H1 (cell line): Measurements from ENCODE around the gene CEL. TPM values are rescaled to one million over a fixed set of nuclear protein-coding genes. Genes with fewer than 3 reads are reported as not detected.

ENCODE experiments used
- CTCF ChIA-PET: fragments of 300-600 bp; sonication (Branson Sonifier 250); formaldehyde crosslinking; loops from one replicate; lab custom pipeline; 2021; ENCODE audit not compliant: partially characterized antibody; lab: Charles Lee
- POLR2A ChIA-PET: fragments of 300-600 bp; sonication (Branson Sonifier 250); formaldehyde crosslinking; loops from one replicate; lab custom pipeline; 2021; ENCODE audit warnings: inconsistent platforms; ENCODE audit not compliant: partially characterized antibody; lab: Charles Lee
- DNase-seq, 2 experiments: peaks; one replicate each; pipeline versions ENCODE4 v3.0.0 to v3.0.0-alpha.2; 2010 to 2022; ENCODE audit warnings: low spot score in 2 of 2, low read depth in 1 of 2, mixed read lengths in 1 of 2
- FAIRE-seq: peaks from 2 replicates; lab custom pipeline; 2011; peaks lifted over from hg19 to GRCh38; lab: Jason Lieb, UNC
- H2AFZ ChIP-seq: 2 replicates; pipeline ENCODE4 v1.8.1; 2012; ENCODE audit warnings: low read length, inconsistent platforms
- H2AK5ac ChIP-seq: 2 replicates; pipeline ENCODE4 v1.6.1; 2013; ENCODE audit warnings: low read depth, low read length
- H2BK120ac ChIP-seq: replicated peaks from 2 replicates; pipeline ENCODE3; 2013; ENCODE audit warnings: low read depth, low read length, inconsistent platforms
- H2BK12ac ChIP-seq: 2 replicates; pipeline ENCODE4 v1.6.1; 2013; ENCODE audit warnings: low read depth, low read length
- H2BK15ac ChIP-seq: 2 replicates; pipeline ENCODE4 v1.6.1; 2013; ENCODE audit warnings: low read length
- H2BK20ac ChIP-seq: 2 replicates; pipeline ENCODE4 v1.6.1; 2013; ENCODE audit warnings: low read length
- H2BK5ac ChIP-seq: 2 replicates; pipeline ENCODE4 v1.6.1; 2013; ENCODE audit warnings: low read depth, low read length
- H3K14ac ChIP-seq: 2 replicates; pipeline ENCODE4 v1.6.1; 2013; ENCODE audit warnings: inconsistent platforms; ENCODE audit not compliant: insufficient read length
- H3K18ac ChIP-seq: 2 replicates; pipeline ENCODE4 v1.6.1; 2013; ENCODE audit warnings: low read length; ENCODE audit errors: extremely low read depth
- H3K23ac ChIP-seq: 2 replicates; pipeline ENCODE4 v1.6.1; 2013; ENCODE audit warnings: inconsistent platforms; ENCODE audit not compliant: insufficient read length
- H3K23me2 ChIP-seq: 2 replicates; pipeline ENCODE4 v1.6.1; 2013; ENCODE audit warnings: low read depth, low read length
- H3K27ac ChIP-seq: 2 replicates; pipeline ENCODE4 v1.6.1; 2011; ENCODE audit warnings: low read depth, low read length, inconsistent platforms
- H3K27me3 ChIP-seq, 4 experiments: replicated peaks in 1 of 4; 1 replicate in 1 of 4; 2 replicates in 3 of 4; pipeline versions ENCODE4 v1.6.1 to v1.8.1; 2011 to 2013; ENCODE audit warnings: low read length in 3 of 4, mild to moderate bottlenecking in 3 of 4, inconsistent platforms in 2 of 4, mixed read lengths in 2 of 4, moderate library complexity in 1 of 4; ENCODE audit not compliant: control insufficient read depth in 3 of 4, insufficient read depth in 3 of 4; ENCODE audit errors: extremely low read depth in 1 of 4
- H3K36me3 ChIP-seq, 4 experiments: 2 replicates each; pipeline versions ENCODE4 v1.6.1 to v1.8.1; 2011 to 2013; ENCODE audit warnings: mild to moderate bottlenecking in 4 of 4, low read length in 3 of 4, moderate library complexity in 2 of 4, control low read depth in 1 of 4, inconsistent platforms in 1 of 4; ENCODE audit not compliant: insufficient read depth in 4 of 4, control insufficient read depth in 2 of 4
- H3K4ac ChIP-seq: replicated peaks from 2 replicates; pipeline ENCODE3; 2013; ENCODE audit warnings: low read length, low read depth, mixed read lengths, inconsistent platforms; ENCODE audit not compliant: insufficient read length
- H3K4me1 ChIP-seq, 4 experiments: replicated peaks in 1 of 4; 1 replicate in 1 of 4; 2 replicates in 3 of 4; pipeline versions ENCODE4 v1.6.1 to v1.8.1; 2011 to 2013; ENCODE audit warnings: low read length in 3 of 4, inconsistent platforms in 2 of 4, mixed read lengths in 1 of 4; ENCODE audit not compliant: insufficient read depth in 4 of 4, control insufficient read depth in 3 of 4
- H3K4me2 ChIP-seq, 2 experiments: 2 replicates each; pipeline versions ENCODE4 v1.6.1 to v1.8.1; 2011 to 2013; ENCODE audit warnings: low read depth in 2 of 2, low read length in 2 of 2, control low read depth in 1 of 2, inconsistent platforms in 1 of 2, mild to moderate bottlenecking in 1 of 2; ENCODE audit not compliant: insufficient read depth in 1 of 2
- H3K4me3 ChIP-seq, 4 experiments: fragments of 200-600, 300-600 bp in 1 of 4; sonication (generic), shearing (Covaris generic), sonication (Bioruptor Twin) in 1 of 4; 2 replicates each; pipeline versions ENCODE4 v1.5.1 to v1.8.1; 2011 to 2016; ENCODE audit warnings: low read length in 4 of 4, low read depth in 3 of 4, control low read depth in 2 of 4, inconsistent platforms in 2 of 4, mild to moderate bottlenecking in 2 of 4, mixed read lengths in 1 of 4, moderate library complexity in 1 of 4; ENCODE audit not compliant: insufficient read depth in 2 of 4; ENCODE audit errors: extremely low read depth in 1 of 4
- H3K56ac ChIP-seq: replicated peaks from 2 replicates; pipeline ENCODE3; 2013; ENCODE audit warnings: low read depth, mild to moderate bottlenecking, mixed read lengths, low read length, inconsistent platforms; ENCODE audit not compliant: insufficient read length
- H3K79me1 ChIP-seq: 2 replicates; pipeline ENCODE4 v1.6.1; 2013; ENCODE audit warnings: low read depth, low read length, control low read depth
- H3K79me2 ChIP-seq, 2 experiments: 2 replicates each; pipeline versions ENCODE4 v1.6.1 to v1.8.1; 2012 to 2013; ENCODE audit warnings: low read length in 2 of 2, mild to moderate bottlenecking in 2 of 2, inconsistent platforms in 1 of 2; ENCODE audit not compliant: insufficient read depth in 2 of 2, control insufficient read depth in 1 of 2
- H3K9ac ChIP-seq, 4 experiments: replicated peaks in 1 of 4; 1 replicate in 1 of 4; 2 replicates in 3 of 4; pipeline versions ENCODE4 v1.6.1 to v1.8.1; 2011 to 2013; ENCODE audit warnings: low read depth in 3 of 4, low read length in 3 of 4, control low read depth in 2 of 4, mild to moderate bottlenecking in 2 of 4, moderate library complexity in 2 of 4, inconsistent platforms in 1 of 4; ENCODE audit errors: extremely low read depth in 1 of 4
- H3K9me3 ChIP-seq, 2 experiments: 2 replicates each; pipeline versions ENCODE4 v1.6.1 to v1.8.1; 2012 to 2013; ENCODE audit warnings: mild to moderate bottlenecking in 2 of 2, moderate library complexity in 2 of 2, control low read depth in 1 of 2, inconsistent platforms in 1 of 2, low read depth in 1 of 2, low read length in 1 of 2, mixed read lengths in 1 of 2; ENCODE audit not compliant: insufficient read depth in 2 of 2
- H4K20me1 ChIP-seq, 2 experiments: replicated peaks in 1 of 2; 2 replicates each; pipeline versions ENCODE3 to v1.8.1; 2011 to 2013; ENCODE audit warnings: inconsistent platforms in 2 of 2, low read length in 2 of 2, mild to moderate bottlenecking in 1 of 2; ENCODE audit not compliant: insufficient read depth in 2 of 2, control insufficient read depth in 1 of 2
- H4K5ac ChIP-seq: 2 replicates; pipeline ENCODE4 v1.6.1; 2013; ENCODE audit warnings: low read length, low read depth, mixed read lengths, inconsistent platforms; ENCODE audit not compliant: insufficient read length
- H4K8ac ChIP-seq: 2 replicates; pipeline ENCODE4 v1.8.0; 2013; ENCODE audit warnings: mild to moderate bottlenecking, moderate library complexity, low read length, inconsistent platforms; ENCODE audit not compliant: insufficient read depth; ENCODE audit errors: extremely low read depth
- H4K91ac ChIP-seq: replicated peaks from 2 replicates; pipeline ENCODE3; 2013; ENCODE audit warnings: low read length, mixed read lengths, inconsistent platforms; ENCODE audit not compliant: insufficient read length
- CHD2 ChIP-seq: IDR thresholded peaks from 2 replicates; pipeline ENCODE4 v1.6.1; 2012; ENCODE audit warnings: low read length, improper control_type of control experiment
- KDM4A ChIP-seq: IDR thresholded peaks from one replicate; pipeline ENCODE4 v1.7.1; 2012; ENCODE audit warnings: low read depth, mild to moderate bottlenecking, moderate library complexity, low read length, inconsistent platforms; ENCODE audit not compliant: severe bottlenecking
- NRF1 ChIP-seq: IDR thresholded peaks from 2 replicates; pipeline ENCODE4 v1.6.1; 2011; ENCODE audit warnings: mild to moderate bottlenecking, low read depth, low read length, improper control_type of control experiment
- WGBS, 2 experiments: shearing (Covaris generic) in 1 of 2; methylation state at CpG; one replicate each; pipeline versions ENCODE4 v1.1.6 to v1.1.7; 2013 to 2015; ENCODE audit warnings: low lambda C conversion rate in 2 of 2, mixed read lengths in 2 of 2, inconsistent platforms in 1 of 2, low coverage in 1 of 2, missing lambda C conversion rate in 1 of 2; ENCODE audit not compliant: insufficient replicate concordance in 2 of 2, insufficient coverage in 1 of 2, insufficient read length in 1 of 2; ENCODE audit errors: extremely low coverage in 1 of 2, missing lambda C conversion rate in 1 of 2; 5-methylcytosine and 5-hydroxymethylcytosine counted together
- polyA plus RNA-seq, 7 experiments: library from polyadenylated mRNA; depleted of rRNA in 3 of 7; stranded (reverse) in 5 of 7; unstranded in 2 of 7; fragments of >200 nt in 5 of 7; fragments of 200-250 nt in 2 of 7; gene quantifications; 1 replicate in 5 of 7; 2 replicates in 1 of 7; 4 replicates in 1 of 7; pipeline versions ENCODE4 v1.2.1 to v1.2.3, GENCODE V29; 2011 to 2013; ENCODE audit warnings: missing spikeins in 2 of 7, mixed read lengths in 2 of 7
- total RNA-seq: library from RNA; stranded (reverse); fragmentation: NEBNext Ultra II Directional; extraction: Animal tissue kit (Norgen Biotek cat#: 25700); gene quantifications from 2 replicates; pipeline ENCODE4 v1.2.1, GENCODE V29; 2021

CEL gene
- total and polyA plus RNA-seq, 2 of the 8 experiments (the other 6 are each of a cell fraction or from before 2014, with no cell fraction given), result 1.8 to 3.4 TPM

DNA sequence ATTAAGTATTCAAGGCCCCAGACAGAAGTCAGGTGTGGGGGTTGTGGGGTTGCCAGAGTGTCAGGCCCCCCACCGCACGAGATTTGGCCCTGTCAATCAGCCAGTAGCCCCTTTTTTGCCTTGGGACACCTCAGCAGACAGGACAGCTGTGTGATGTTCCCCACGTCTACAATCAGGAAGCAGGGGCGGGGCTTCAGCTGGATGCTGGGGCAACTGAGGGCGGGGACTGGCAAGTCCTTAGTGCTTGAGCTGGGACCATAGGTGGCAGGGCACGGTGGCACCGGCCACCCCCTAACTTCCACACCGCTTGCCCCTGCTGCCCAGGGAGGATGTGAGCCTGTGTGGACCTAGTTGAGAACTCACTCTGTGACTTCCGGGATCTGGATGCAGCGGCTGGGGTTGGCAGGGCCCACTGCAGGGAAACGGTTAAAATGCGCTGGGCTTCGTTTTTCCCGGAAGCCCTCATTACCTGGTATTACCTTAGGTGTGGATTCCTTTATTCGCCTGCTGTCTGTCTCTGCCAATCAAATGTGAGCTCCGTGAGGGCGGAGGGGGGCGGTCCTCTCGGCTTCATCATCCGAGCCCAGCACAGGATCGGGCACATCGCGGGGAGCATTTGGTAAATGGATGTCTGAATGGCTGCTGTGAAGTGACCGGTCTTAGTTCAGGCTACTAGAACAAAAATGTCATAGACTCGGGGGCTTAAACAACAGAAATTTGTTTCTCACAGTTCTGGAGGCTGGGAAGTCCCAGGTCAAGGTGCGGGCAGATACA, 38.5 kb upstream of the CEL start:
- Histone ChIP-seq H2AFZ (no peak overlapping the region), H3K23ac (no peak overlapping the region), H3K79me2 (no peaks in the 10 kb centered on the region), H3K36me3 (no peaks in the 10 kb centered on the region), H3K79me1 (no peaks in the 10 kb centered on the region), H4K5ac (no peak overlapping the region), H4K20me1 (no peaks in the 10 kb centered on the region), H4K8ac (no peak overlapping the region), H3K18ac (no peak overlapping the region), H2BK20ac (no peak overlapping the region), H2BK120ac (no peak overlapping the region), H3K9ac (no peak overlapping the region), H3K4me3 (no peak overlapping the region), H2AK5ac (no peak overlapping the region), H3K27me3 (peaks cover 0 to 3% (median 0%) of the 10 kb centered on the region in 4 experiments; a peak in 3 of 7 replicates), H2BK12ac (no peak overlapping the region), H3K4me1 (peaks cover 0 to 2% (median 0%) of the 10 kb centered on the region in 4 experiments; a peak in 2 of 7 replicates), H3K4ac (no peak overlapping the region), H3K23me2 (no peaks in the 10 kb centered on the region), H3K27ac (no peak overlapping the region), H4K91ac (no peak overlapping the region), H2BK5ac (no peak overlapping the region), H3K4me2 (no peak overlapping the region), H2BK15ac (no peak overlapping the region), H3K14ac (no peak overlapping the region), H3K56ac (no peak overlapping the region), H3K9me3 (no peaks in the 10 kb centered on the region)
- TF ChIP-seq KDM4A (no peak), NRF1 (no peak), CHD2 (no peak)
- WGBS, 2 experiments, result 84% methylated on average over 23 of the region's 26 CpGs; no CpG with 5 or more reads in 1 of the 2 experiments
- ChIA-PET POLR2A (interaction anchor here (0.7 to 0.8 kb wide), 2 partner anchors 90 to 121 kb away, joined by 3 to 4 read pairs; no protein-coding TSS in a partner anchor), CTCF (interaction anchor here (0.6 to 6.0 kb wide), 28 partner anchors 10 to 444 kb away, joined by 3 to 57 read pairs (median 4); partner anchors contain the start of genes GFI1B and GTF3C5)
- DNase-seq (peak in 1 of 2 experiments; percentile 57), FAIRE-seq (no peak)
